ENCODE measurements around the gene CHRNA3.

DNA sequence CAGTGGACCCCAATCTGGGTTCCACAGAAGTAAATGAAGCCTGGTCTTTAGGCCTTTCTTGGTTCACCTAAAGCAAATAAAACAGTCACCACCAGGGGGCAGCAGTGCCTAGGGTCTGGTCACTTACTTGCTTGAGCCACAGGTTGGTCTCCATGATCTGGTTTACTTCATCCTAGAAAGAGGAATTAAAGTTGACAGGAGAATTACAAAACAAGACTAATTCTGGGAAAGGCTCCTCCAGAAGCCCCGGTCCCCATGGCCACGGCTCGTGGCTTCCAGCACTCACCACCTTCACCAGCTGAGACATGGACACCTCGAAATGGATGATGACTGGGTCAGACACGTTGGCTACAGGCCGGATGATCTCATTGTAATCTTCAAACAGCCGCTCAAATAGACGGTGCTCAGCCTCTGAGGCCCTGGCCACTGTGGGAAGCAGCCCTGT is 2.3 kb downstream of the CHRNA3 start:
- TF ChIP-seq, protein P1, sequence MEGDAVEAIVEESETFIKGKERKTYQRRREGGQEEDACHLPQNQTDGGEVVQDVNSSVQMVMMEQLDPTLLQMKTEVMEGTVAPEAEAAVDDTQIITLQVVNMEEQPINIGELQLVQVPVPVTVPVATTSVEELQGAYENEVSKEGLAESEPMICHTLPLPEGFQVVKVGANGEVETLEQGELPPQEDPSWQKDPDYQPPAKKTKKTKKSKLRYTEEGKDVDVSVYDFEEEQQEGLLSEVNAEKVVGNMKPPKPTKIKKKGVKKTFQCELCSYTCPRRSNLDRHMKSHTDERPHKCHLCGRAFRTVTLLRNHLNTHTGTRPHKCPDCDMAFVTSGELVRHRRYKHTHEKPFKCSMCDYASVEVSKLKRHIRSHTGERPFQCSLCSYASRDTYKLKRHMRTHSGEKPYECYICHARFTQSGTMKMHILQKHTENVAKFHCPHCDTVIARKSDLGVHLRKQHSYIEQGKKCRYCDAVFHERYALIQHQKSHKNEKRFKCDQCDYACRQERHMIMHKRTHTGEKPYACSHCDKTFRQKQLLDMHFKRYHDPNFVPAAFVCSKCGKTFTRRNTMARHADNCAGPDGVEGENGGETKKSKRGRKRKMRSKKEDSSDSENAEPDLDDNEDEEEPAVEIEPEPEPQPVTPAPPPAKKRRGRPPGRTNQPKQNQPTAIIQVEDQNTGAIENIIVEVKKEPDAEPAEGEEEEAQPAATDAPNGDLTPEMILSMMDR (IDR thresholded peaks at IDR 0.05; ENCODE audit: insufficient read depth, low read length, poor library complexity, severe bottlenecking) = peak; percentile 88
- no peak for TF ChIP-seq EZH2phosphoT487 (conservative IDR thresholded peaks at IDR 0.05; ENCODE audit: low read length)
